ENCODE data around the gene ADPRHL1. TPM values are rescaled to one million over a fixed set of nuclear protein-coding genes. Genes with fewer than 3 reads are reported as not detected.
A peak's percentile ranks its signal among the peaks of the same experiment; 100 is the strongest.
"Not testable (repeated sequence)": the region's sequence is repeated elsewhere in the genome, so short reads cannot be mapped to it uniquely, and the experiment has no call there.

Gene ADPRHL1
- total RNA-seq, 1 donor from 2014 or later = 0.22 TPM

GRCh38 chr13:113437408-113438010 lies 15.8 kb downstream of the ADPRHL1 start:
- Histone ChIP-seq H3K36me3 (no peaks in the 10 kb centered on the region), H2AFZ (replicated peaks) (no peak overlapping the region), H3K9me3 (ENCODE audit: low read depth) (no peaks in the 10 kb centered on the region), H4K20me1 (ENCODE audit: low read depth) (no peaks in the 10 kb centered on the region), H3K79me2 (ENCODE audit: low read depth) (no peaks in the 10 kb centered on the region), H3K4me1 (no peaks in the 10 kb centered on the region), H3K4me2 (no peak overlapping the region), H3K9ac (no peak overlapping the region), H3K4me3 (no peak overlapping the region), H3K27ac (peak overlapping the region; percentile 13), H3K27me3 (no peaks in the 10 kb centered on the region), H3F3A (ENCODE audit: low read depth) (peaks cover 3% of the 10 kb centered on the region)
- Mint-ChIP-seq H3K4me3 (no peak overlapping the region), H3K27ac (no peak overlapping the region), H3K4me1 (peaks cover under 1% of the 10 kb centered on the region), H3K27me3 (ENCODE audit: insufficient read depth, low read depth) (no peaks in the 10 kb centered on the region), H3K36me3 (peaks cover 13% of the 10 kb centered on the region), H3K9me3 (no peaks in the 10 kb centered on the region)
- DNase-seq (ENCODE audit: low spot score) = no peak
- no peak for TF ChIP-seq EZH2phosphoT487 (IDR thresholded peaks at IDR 0.05)
- TF ChIP-seq, protein P1, sequence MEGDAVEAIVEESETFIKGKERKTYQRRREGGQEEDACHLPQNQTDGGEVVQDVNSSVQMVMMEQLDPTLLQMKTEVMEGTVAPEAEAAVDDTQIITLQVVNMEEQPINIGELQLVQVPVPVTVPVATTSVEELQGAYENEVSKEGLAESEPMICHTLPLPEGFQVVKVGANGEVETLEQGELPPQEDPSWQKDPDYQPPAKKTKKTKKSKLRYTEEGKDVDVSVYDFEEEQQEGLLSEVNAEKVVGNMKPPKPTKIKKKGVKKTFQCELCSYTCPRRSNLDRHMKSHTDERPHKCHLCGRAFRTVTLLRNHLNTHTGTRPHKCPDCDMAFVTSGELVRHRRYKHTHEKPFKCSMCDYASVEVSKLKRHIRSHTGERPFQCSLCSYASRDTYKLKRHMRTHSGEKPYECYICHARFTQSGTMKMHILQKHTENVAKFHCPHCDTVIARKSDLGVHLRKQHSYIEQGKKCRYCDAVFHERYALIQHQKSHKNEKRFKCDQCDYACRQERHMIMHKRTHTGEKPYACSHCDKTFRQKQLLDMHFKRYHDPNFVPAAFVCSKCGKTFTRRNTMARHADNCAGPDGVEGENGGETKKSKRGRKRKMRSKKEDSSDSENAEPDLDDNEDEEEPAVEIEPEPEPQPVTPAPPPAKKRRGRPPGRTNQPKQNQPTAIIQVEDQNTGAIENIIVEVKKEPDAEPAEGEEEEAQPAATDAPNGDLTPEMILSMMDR (IDR thresholded peaks at IDR 0.05) = no peak
- TF ChIP-seq EZH2 (IDR thresholded peaks at IDR 0.05) = no peak

GRCh38 chr13:113436866-113437265 lies 16.4 kb downstream of the ADPRHL1 start:
- H2AFZ ChIP-seq (replicated peaks); H3K27ac ChIP-seq; H3K4me3 ChIP-seq; DNase-seq (ENCODE audit: low spot score); H3K27me3 Mint-ChIP-seq (ENCODE audit: insufficient read depth, low read depth); H3K79me2 ChIP-seq (ENCODE audit: low read depth); H4K20me1 ChIP-seq (ENCODE audit: low read depth); H3K36me3 Mint-ChIP-seq; H3K36me3 ChIP-seq; H3K27ac Mint-ChIP-seq; H3K9ac ChIP-seq; H3K9me3 Mint-ChIP-seq; H3K9me3 ChIP-seq (ENCODE audit: low read depth); H3K4me1 ChIP-seq; H3K4me2 ChIP-seq; H3F3A ChIP-seq (ENCODE audit: low read depth); H3K27me3 ChIP-seq; H3K4me1 Mint-ChIP-seq; H3K4me3 Mint-ChIP-seq: not testable (repeated sequence)

- not testable (repeated sequence) for H3K27ac ChIP-seq; H3K4me1 ChIP-seq; H3K36me3 ChIP-seq; H3K27ac Mint-ChIP-seq; H3K9ac ChIP-seq; H3K27me3 Mint-ChIP-seq (ENCODE audit: insufficient read depth, low read depth); H3K4me1 Mint-ChIP-seq; H3K27me3 ChIP-seq; H3K4me3 Mint-ChIP-seq; H3K9me3 ChIP-seq (ENCODE audit: low read depth); H3K4me2 ChIP-seq; H3F3A ChIP-seq (ENCODE audit: low read depth); DNase-seq (ENCODE audit: low spot score); H2AFZ ChIP-seq (replicated peaks); H3K9me3 Mint-ChIP-seq; H3K79me2 ChIP-seq (ENCODE audit: low read depth); H3K36me3 Mint-ChIP-seq; H3K4me3 ChIP-seq; H4K20me1 ChIP-seq (ENCODE audit: low read depth)
Observed at GRCh38 chr13:113435907-113436306, 17.4 kb downstream of the ADPRHL1 start.

DNA sequence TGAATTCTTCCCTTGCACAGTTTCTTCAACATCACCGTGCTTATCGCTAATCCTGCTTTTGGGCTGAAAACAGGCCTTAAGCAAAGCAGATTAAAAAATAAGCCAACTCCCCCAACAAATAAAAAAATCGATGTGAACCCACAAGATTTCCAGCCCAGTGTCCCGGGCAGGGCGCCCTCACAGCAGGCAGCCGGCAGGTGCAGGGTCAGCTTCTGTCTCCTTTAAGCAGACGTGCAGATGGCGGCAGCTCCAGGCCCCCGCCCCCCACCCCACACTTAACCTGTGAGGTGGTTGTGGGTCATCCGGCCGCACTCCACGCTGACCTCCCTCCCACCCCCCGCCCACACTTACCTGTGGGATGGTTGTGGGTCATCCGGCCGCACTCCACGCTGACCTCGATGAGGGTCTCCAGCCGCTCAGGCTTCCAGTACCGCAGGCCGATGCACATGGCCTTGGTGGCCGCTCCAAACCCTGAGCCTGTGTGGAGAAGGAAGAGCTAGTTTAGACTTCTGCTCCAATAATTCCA lies 19.8 kb downstream of the ADPRHL1 start:
- no peaks in the 10 kb centered on the region for H3K27me3 ChIP-seq
- Mint-ChIP-seq H3K4me1 (peaks cover 6% of the 10 kb centered on the region), H3K36me3 (no peaks in the 10 kb centered on the region), H3K27ac (no peak overlapping the region), H3K9me3 (no peaks in the 10 kb centered on the region), H3K27me3 (ENCODE audit: insufficient read depth, low read depth) (peaks cover 2% of the 10 kb centered on the region), H3K4me3 (no peak overlapping the region)
- H3K4me1 ChIP-seq = no peaks in the 10 kb centered on the region
- DNase-seq (ENCODE audit: low spot score) = no peak
- no peak overlapping the region for H3K27ac ChIP-seq
- no peak overlapping the region for H3K4me3 ChIP-seq
- TF ChIP-seq, protein P1 (IDR thresholded peaks at IDR 0.05) = no peak
- no peak for TF ChIP-seq EZH2phosphoT487 (IDR thresholded peaks at IDR 0.05)
- no peak for TF ChIP-seq EZH2 (IDR thresholded peaks at IDR 0.05)
- no peaks in the 10 kb centered on the region for H3K36me3 ChIP-seq
- H3F3A ChIP-seq (ENCODE audit: low read depth) = peaks cover 3% of the 10 kb centered on the region
- H4K20me1 ChIP-seq (ENCODE audit: low read depth) = no peaks in the 10 kb centered on the region
- no peak overlapping the region for H2AFZ ChIP-seq (replicated peaks)
- H3K9ac ChIP-seq = no peak overlapping the region
- H3K79me2 ChIP-seq (ENCODE audit: low read depth) = no peaks in the 10 kb centered on the region
- H3K9me3 ChIP-seq (ENCODE audit: low read depth) = no peaks in the 10 kb centered on the region
- no peak overlapping the region for H3K4me2 ChIP-seq
